Measurements from ENCODE around the gene FAM131A. TPM values are rescaled to one million over a fixed set of nuclear protein-coding genes. Genes with fewer than 3 reads are reported as not detected.

FAM131A gene, protein sequence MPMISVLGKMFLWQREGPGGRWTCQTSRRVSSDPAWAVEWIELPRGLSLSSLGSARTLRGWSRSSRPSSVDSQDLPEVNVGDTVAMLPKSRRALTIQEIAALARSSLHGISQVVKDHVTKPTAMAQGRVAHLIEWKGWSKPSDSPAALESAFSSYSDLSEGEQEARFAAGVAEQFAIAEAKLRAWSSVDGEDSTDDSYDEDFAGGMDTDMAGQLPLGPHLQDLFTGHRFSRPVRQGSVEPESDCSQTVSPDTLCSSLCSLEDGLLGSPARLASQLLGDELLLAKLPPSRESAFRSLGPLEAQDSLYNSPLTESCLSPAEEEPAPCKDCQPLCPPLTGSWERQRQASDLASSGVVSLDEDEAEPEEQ
- 0.62 and 0.65 TPM in 2 replicates for total RNA-seq (2014; rRNA removed; shearing (Covaris generic))

DNA sequence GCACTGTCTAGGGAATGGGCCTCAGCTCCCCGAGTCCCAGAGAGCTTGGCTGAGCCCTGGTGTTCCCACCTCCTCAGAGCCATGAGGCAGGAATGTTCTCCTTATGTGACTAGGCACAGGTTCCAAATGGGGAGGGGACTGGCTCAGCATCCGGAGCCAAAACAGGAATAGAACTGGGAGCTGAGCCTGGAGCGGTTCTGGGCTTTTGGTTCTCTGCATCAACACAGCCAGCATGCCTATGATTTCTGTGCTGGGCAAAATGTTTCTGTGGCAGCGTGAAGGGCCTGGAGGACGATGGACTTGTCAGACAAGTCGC lies at the start of gene FAM131A:
FAM131A (plus strand) TSS at position 202 of the 316 bp plus-strand sequence; CDS start at position 233, 31 bp downstream.
- no peak for DNase-seq (ENCODE audit: low spot score)

DNA sequence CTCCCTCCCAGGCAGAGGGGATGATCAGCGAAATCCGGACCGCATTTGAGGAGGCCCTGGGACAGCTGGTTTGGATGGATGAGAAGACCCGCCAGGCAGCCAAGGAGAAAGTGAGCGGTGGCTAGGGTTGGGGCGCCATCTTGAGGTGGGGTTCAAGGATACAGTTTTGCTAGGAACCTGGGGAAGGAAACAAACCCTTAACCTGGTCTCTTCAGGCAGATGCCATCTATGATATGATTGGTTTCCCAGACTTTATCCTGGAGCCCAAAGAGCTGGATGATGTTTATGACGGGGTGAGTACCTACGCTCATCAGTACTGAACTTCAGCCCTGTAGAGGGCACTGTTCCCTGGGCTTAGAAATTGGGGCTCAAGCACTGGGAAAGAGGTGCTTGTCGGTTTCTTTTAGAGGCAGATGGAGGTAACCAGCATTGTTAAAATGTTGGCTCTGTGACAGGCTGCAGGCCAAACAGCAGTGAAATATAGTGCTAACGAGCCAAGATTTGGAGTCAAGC lies 47.9 kb upstream of the FAM131A start:
- DNase-seq (ENCODE audit: low spot score) = peak; percentile 58

DNA sequence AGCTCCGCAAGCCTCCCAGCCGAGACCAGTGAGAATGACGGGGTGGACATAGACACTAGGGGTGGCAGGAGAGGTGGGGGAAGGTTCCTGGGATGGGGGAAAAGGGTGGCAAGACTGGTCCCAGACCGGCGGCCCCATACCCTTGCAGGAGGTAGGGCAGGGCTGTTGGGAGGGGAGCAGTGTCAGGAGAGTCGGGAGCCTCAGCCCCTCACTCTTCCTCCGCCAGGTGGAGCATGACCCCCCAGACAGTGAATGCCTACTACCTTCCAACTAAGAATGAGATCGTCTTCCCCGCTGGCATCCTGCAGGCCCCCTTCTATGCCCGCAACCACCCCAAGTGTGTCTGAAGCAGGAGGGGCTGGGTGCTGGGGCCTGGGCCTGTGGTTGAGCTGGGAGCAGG lies 47.1 kb upstream of the FAM131A start:
- DNase-seq (ENCODE audit: low spot score) = no peak

DNA sequence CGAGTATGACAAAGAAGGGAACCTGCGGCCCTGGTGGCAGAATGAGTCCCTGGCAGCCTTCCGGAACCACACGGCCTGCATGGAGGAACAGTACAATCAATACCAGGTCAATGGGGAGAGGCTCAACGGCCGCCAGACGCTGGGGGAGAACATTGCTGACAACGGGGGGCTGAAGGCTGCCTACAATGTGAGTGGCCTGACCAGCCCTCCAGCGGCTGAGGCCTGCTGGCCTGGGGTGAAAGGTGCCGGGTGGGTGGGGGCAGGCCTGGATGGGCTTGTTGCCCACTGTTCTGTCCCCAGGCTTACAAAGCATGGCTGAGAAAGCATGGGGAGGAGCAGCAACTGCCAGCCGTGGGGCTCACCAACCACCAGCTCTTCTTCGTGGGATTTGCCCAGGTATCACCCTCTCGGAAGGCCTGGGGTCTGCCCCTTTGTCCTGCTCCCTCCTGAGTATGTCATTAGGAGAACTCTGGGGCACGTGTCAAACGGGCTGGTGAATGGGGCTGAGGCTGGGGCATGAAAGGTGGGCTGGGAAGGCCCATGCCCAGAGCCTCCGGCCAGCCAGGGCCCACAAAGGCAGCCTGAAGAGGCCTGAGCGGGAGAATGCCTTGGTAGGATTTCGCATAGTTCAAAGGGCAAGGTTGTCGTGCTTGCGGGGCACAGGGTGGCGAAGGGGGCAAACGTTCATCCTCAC lies 46.2 kb upstream of the FAM131A start:
- no peak for DNase-seq (ENCODE audit: low spot score)

DNA sequence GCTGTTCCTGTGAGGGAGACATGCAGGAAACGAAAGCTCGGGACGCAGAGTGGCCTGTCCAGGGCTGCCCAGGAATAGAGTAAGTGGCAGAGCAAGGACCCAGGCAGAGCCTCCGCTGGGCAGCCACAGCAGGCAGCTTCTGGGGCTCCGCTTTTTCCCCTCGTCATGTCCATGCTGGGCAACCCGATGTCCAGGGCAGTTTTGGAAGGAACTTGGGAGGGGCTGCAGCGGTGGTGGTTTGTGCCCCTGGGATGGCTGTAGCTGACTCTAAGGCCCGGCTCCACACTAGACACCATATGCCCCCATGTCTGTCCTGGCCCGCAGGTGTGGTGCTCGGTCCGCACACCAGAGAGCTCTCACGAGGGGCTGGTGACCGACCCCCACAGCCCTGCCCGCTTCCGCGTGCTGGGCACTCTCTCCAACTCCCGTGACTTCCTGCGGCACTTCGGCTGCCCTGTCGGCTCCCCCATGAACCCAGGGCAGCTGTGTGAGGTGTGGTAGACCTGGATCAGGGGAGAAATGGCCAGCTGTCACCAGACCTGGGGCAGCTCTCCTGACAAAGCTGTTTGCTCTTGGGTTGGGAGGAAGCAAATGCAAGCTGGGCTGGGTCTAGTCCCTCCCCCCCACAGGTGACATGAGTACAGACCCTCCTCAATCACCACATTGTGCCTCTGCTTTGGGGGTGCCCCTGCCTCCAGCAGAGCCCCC lies 45.5 kb upstream of the FAM131A start:
- no peak for DNase-seq (ENCODE audit: low spot score)

DNA sequence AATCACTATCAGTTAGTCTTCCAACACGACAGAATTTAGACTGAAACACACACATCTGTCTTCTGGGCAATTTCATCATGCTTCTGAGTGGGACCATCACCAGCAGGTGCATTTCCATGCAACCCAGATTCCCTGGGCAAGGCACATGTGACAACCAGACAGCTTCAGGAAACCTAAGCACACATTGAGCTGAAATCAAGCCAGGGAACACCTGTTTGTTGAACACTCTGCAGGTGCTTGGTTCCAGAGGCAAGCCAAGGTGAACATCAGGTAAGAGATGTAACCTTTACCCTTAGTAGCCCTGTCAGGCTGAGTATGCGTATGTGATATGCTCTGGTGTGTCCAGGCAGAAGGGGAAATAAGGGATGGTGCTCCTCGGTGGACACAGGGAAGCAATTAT lies 41.6 kb upstream of the FAM131A start:
- no peak for DNase-seq (ENCODE audit: low spot score)

DNA sequence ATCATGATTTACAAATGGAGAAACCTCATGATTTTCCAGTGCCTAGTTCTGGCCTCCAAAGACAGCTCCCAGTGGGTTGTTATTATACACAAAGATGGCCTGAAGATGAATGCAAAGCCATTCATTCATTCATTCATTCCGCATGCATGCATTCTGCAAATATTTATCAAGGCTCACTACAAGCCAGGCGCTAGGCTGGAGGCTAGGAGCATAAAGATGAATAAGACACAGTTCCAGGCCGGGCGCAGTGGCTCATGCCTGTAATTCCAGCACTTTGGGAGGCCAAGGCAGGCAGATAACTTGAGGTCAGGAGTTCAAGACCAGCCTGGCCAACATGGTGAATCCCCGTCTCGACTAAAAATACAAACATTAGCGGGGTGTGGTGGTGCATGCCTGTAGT lies 40.8 kb upstream of the FAM131A start:
- DNase-seq (ENCODE audit: low spot score) = no peak

DNA sequence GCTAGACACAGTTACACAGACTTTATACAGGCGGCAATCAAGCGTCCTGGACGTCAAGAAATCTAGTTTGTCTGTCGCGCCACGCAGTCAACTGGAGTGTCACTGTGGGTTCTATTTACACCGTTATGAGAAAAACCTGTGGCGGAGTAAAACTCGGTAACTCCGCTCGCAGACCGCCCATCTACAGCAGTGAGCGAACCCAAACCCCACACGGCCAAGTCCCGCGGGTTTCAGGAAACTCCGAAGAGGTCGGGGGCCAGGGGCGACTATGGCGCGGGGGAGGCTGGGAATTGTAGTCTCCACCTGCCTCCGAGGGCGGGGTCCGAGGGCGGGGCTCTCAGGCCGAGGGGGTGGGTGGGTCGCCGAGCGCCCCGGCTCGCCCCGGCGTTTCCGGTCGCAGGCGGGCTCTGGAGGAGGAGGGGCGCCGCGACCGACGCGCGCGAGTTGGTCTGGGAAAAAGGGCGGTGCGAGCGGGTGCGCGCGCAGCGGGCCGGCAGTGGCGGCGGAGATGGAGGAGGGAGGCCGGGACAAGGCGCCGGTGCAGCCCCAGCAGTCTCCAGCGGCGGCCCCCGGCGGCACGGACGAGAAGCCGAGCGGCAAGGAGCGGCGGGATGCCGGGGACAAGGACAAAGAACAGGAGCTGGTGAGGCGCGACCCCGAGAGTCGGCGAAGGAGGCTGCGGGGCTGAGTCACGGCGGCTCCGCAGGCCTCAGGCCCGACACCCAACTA lies 38.5 kb upstream of the FAM131A start, which contains the start of gene PSMD2:
PSMD2 (plus strand) TSS at position 483 of the 729 bp plus-strand sequence; CDS start at position 509, 26 bp downstream.
- peak; percentile 93 for DNase-seq (ENCODE audit: low spot score)

DNA sequence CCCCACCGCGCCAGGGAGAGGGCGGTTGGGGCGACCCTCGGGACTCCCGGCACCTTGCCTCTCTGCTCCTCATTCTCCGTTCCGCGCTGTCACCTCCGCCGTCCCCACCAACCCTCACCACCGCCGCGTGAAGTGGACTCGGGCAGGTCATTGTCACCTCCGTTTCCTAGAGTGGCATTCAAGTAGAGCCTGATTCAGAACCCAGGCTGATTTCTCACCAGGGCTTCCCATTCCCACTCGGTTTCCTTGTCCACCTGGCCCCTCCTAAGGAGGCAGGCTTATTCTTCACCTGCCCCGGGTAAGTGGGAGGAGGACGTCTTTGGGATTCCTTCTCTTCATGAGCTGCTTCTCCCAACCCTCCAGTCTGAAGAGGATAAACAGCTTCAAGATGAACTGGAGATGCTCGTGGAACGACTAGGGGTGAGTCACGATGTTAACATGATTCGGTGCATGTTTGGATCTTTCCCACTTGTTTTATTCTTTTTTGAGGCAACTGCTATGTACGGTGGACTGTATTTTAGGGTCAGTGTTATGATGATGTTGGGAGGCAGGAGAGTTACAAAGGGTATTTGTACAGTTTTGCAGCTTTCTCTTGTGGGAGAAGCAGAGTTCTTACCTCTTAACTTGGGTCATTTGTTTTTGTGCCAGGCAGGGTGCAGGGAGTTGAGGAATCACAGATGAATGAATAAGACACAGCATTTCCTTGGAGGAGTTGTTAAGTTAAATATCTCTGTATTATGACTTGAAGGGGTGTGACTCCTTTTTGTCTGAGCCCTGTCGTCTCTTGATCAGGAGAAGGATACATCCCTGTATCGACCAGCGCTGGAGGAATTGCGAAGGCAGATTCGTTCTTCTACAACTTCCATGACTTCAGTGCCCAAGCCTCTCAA lies 37.7 kb upstream of the FAM131A start:
- no peak for DNase-seq (ENCODE audit: low spot score)

DNA sequence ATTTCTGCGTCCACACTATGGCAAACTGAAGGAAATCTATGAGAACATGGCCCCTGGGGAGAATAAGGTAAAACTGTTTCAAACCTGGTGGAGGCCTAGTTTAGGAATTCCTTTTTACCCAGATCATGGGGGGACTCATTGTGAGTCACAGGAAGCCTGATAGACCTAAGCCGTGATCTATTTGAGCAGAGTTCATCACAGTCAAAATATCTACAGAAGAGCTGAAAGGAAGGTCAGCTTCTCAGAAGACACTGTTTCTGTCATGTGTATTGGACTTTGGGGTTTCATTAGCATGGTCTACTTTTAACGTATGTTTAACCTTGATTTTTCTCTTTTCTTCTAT lies 37.1 kb upstream of the FAM131A start:
- peak; percentile 67 for DNase-seq (ENCODE audit: low spot score)

DNA sequence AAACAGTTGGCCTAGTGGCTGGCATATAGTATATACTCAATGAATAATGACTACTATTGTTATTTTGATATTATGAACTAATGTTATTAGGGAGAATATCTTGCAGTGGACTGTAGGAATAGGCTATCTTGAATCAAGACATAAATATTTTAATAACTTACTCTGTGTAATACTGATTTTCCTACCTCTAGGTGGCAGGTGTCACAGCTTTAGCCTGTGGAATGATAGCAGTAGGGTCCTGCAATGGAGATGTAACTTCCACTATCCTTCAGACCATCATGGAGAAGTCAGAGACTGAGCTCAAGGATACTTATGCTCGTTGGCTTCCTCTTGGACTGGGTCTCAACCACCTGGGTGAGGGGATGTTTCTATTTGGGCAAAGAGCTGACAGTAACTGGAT lies 31.8 kb upstream of the FAM131A start:
- DNase-seq (ENCODE audit: low spot score) = no peak

DNA sequence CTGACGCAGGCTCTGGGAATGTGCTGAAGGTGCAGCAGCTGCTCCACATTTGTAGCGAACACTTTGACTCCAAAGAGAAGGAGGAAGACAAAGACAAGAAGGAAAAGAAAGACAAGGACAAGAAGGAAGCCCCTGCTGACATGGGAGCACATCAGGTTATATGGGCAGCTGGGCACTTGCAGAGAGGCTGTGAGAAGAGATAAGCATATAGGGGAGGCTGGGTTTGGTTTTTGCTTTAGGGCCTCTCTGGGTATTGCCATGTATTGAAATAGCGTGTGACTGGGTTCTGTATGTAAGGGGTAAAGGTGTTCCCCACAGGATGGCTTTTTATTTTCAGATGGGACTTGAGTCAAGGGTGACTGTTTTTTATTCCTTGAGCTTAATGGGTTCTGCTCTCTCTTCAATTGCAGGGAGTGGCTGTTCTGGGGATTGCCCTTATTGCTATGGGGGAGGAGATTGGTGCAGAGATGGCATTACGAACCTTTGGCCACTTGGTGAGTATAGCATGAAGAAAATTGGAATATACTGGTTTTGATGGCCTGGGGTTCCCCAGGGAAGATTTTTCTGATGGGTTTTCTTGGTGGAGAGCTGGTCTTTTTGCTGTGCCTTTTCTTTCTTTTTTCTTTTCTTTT lies 30.9 kb upstream of the FAM131A start:
- DNase-seq (ENCODE audit: low spot score) = no peak

DNA sequence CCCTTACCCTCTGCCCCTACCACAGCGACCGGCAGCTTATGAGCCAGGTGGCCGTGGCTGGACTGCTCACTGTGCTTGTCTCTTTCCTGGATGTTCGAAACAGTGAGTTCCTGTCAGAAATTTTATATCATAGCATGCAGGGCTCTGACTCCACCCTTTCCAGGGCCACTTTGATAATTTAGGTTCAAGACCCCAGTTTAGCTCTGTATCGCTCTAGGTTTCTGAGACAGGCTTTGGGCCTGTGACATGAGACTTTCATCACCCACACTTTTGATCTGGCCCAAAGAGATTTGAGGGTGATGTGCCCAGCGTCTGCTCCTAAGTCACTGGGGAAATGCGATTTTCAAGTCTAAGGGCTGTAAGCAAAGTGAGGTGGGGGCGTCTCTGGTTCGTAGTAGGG lies 29.5 kb upstream of the FAM131A start:
- DNase-seq (ENCODE audit: low spot score) = no peak

DNA sequence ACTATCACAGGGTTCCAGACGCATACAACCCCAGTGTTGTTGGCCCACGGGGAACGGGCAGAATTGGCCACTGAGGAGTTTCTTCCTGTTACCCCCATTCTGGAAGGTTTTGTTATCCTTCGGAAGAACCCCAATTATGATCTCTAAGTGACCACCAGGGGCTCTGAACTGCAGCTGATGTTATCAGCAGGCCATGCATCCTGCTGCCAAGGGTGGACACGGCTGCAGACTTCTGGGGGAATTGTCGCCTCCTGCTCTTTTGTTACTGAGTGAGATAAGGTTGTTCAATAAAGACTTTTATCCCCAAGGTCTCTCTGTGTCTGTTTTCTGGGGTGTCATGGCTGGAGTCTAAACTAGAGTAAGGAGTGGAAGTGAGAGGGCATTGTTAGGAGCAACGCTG lies 28.7 kb upstream of the FAM131A start:
- no peak for DNase-seq (ENCODE audit: low spot score)

DNA sequence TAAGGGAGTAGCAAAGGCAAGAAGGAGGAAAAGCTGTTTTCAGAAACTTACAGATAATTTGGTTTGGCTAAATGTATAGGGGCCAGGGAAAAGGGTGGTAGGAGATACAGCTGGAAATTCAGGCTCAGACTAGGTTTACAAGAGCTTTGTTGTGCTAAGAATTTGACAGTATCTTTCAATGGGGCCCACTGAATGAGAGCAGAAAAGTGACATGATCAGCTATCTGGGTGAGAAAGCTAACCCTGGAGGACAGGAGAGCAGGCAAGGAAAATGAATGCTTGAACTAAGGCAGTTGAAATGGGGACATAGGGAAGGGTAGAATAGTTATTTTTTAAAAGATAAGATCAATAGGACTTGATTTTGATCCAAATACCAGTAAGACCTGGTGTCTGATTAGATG lies 25.8 kb upstream of the FAM131A start:
- DNase-seq (ENCODE audit: low spot score) = no peak

DNA sequence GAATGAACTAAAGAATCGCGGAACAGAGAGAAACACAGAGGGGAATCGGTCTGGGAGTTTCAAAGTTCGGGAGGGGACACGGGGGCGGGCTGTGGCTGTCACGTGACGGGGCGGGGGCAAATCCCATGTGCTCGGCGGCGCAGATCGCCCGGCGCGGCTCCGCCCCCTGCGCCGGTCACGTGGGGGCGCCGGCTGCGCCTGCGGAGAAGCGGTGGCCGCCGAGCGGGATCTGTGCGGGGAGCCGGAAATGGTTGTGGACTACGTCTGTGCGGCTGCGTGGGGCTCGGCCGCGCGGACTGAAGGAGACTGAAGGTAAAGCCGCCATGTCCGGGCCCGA lies 23.1 kb upstream of the FAM131A start, which contains the start of gene EIF4G1:
EIF4G1 (plus strand) TSS at position 244 of the 337 bp plus-strand sequence. CDS start 1,191 bp downstream, outside the sequence.
- DNase-seq (ENCODE audit: low spot score) = peak; percentile 80

DNA sequence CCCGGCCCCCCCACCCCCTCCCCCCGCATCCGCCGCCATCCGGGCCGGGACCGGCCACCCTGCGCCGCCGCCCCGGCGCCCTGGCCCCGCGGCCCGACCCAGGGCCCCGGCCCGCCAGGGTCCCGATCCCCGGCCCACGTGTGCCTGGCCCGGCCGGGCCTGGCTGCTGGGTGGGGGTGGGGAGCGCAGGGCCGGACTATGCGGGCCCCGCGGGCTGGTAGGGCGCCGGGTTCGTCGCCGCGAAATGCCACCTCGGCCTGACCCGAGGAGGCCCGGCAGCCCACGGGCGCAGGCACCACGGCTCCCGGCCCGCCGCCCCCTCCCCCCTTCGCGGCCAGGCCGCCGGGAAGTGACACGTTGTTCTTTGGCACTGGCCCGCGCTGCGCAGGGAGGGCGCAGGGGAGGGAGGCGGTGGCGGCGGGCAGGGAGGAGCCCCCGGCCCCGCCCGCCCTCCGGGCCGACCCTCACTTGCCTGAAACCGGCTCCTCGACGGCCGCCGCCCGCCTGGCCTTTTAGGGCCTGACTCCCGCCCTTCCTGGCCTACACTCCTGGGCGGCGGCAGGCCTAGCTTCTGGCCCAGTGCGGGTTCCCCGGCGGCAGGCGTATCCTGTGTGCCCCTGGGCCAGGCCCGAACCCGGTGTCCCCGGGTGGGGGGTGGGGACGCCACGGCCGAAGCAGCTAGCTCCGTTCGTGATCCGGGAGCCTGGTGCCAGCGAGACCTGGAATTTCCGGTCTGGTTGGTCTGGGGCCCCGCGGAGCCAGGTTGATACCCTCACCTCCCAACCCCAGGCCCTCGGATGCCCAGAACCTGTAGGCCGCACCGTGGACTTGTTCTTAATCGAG lies 22.5 kb upstream of the FAM131A start:
- no peak for DNase-seq (ENCODE audit: low spot score)

DNA sequence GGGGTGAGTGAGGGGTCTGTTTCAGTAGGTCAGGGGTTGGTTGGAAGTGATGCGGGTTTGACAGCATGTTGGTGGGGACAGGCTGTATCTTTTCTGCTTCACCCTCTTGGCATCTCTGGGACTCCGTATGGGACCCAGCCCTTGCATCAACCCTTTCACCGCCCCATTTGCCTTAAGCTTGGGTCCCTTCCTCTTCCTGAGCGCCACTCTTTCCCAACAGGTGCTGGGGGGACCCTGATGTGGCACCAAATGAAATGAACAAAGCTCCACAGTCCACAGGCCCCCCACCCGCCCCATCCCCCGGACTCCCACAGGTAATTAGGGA lies 21.9 kb upstream of the FAM131A start:
- DNase-seq (ENCODE audit: low spot score) = no peak

DNA sequence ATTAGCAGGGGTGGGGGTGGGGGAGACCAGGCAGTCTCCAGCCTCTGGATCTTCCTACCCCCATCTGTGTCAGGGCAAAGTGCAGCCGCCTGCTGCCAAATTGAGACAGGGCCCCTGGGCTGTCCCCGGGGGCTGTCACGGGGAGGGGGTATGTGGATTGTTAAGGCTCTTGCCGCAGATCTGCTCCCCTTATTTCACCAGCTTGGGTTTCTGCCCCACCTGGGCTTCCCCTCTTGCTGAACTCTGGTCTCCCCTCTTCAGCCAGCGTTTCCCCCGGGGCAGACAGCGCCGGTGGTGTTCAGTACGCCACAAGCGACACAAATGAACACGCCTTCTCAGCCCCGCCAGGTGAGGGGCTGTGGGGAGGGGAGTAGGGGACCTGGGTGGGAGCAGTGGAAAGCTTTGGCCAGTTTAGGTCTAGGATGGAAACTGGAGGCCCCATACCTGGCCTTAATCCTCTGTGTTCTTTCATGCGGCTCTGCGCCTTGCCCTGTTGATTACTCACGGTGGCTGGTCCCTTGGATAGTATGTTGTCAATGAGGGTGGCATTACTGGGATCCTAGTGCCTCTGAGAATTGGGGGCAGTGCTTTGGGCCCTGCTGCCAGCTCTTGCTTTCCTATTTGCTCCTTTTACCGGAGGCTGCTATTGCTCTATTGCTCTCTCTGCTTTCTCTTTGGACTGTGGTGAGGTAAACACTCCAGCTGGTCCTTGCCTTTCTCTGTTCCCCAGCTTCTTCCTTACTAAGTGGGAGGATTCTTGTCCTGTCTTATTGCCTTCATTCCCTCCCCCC lies 21.3 kb upstream of the FAM131A start:
- DNase-seq (ENCODE audit: low spot score) = no peak
